K562 (cell line): ENCODE data around the gene ANKRD45. TPM values are rescaled to one million over a fixed set of nuclear protein-coding genes. Genes with fewer than 3 reads are reported as not detected.

Experiments used
- FOXK2 ChIP-seq, 2 experiments: fragments of 450-650 bp; IDR thresholded peaks in 1 of 2; conservative IDR thresholded peaks in 1 of 2; 2 replicates each; pipeline ENCODE4 v1.6.1; 2016; ENCODE audit warnings: low read depth in 2 of 2, mild to moderate bottlenecking in 1 of 2
- HMG20B ChIP-seq: fragments of 250-450 bp; sonication (Bioruptor Pico); IDR thresholded peaks from 2 replicates; pipeline ENCODE4 v1.5.0; 2021; ENCODE audit warnings: mild to moderate bottlenecking
- KLF6 ChIP-seq: fragments of 250-450 bp; sonication (Bioruptor Pico); IDR thresholded peaks from 2 replicates; pipeline ENCODE4 v1.4.0; 2020; ENCODE audit warnings: mild to moderate bottlenecking, moderate library complexity, borderline replicate concordance
- SIRT6 ChIP-seq: IDR thresholded peaks from one replicate; pipeline ENCODE4 v1.6.1; 2012; ENCODE audit warnings: low read depth, mild to moderate bottlenecking, control low read depth, inconsistent platforms, low read length, moderate library complexity
- SLC30A9 ChIP-seq: fragments of 250-450 bp; sonication (Bioruptor Pico); IDR thresholded peaks from 2 replicates; pipeline ENCODE4 v1.8.0; 2022; ENCODE audit warnings: mild to moderate bottlenecking, moderate library complexity
- SMAD4 ChIP-seq: fragments of 250-450 bp; sonication (Bioruptor Pico); conservative IDR thresholded peaks from 2 replicates; pipeline ENCODE4 v1.8.0; 2021; ENCODE audit warnings: inconsistent platforms, mild to moderate bottlenecking, moderate library complexity
- polyA plus RNA-seq, 8 experiments: library from polyadenylated mRNA; depleted of rRNA in 4 of 8; stranded (reverse) in 5 of 8; unstranded in 3 of 8; fragments of >200 nt; fragmentation: Nextera tagmentation in 2 of 8; fragmentation: Illumina TruSeq in 1 of 8; extraction: Ambion mirVana in 2 of 8; extraction: Trizol in 1 of 8; gene quantifications; 2 replicates each; pipeline versions ENCODE4 v1.2.1 to v1.2.3, GENCODE V29; 2011 to 2014; ENCODE audit warnings: inconsistent platforms in 1 of 8, missing spikeins in 1 of 8
- total RNA-seq, 7 experiments: library from RNA; depleted of rRNA in 6 of 7; stranded (reverse); fragments of >200 nt in 6 of 7; fragmentation: Illumina TruSeq in 2 of 7; extraction: Trizol in 2 of 7; gene quantifications; 2 replicates each; pipeline versions ENCODE4 v1.2.1 to v1.2.3, GENCODE V29; 2011 to 2021; ENCODE audit warnings: low replicate concordance in 1 of 7
- TF ChIP-seq, protein P1 (sequence below), 2 experiments: fragments of 450-650 bp; IDR thresholded peaks; 2 replicates each; pipeline ENCODE4 v1.6.1; 2016
- TF ChIP-seq, protein P2 (sequence below): fragments of 250-450 bp; sonication (Bioruptor Pico); IDR thresholded peaks from 2 replicates; pipeline ENCODE4 v1.4.0; 2020; ENCODE audit warnings: mild to moderate bottlenecking, moderate library complexity
- TF ChIP-seq, protein P3 (sequence below): fragments of 450-650 bp; formaldehyde crosslinking; IDR thresholded peaks from 2 replicates; pipeline ENCODE4 v1.4.0; 2020; ENCODE audit warnings: mild to moderate bottlenecking

The ANKRD45 gene
- total and polyA plus RNA-seq, 9 of the 15 experiments (the other 6 are each of a cell fraction or from before 2014, with no cell fraction given) = 0.10 to 0.30 (median 0.11) TPM; not detected in 2

DNA sequence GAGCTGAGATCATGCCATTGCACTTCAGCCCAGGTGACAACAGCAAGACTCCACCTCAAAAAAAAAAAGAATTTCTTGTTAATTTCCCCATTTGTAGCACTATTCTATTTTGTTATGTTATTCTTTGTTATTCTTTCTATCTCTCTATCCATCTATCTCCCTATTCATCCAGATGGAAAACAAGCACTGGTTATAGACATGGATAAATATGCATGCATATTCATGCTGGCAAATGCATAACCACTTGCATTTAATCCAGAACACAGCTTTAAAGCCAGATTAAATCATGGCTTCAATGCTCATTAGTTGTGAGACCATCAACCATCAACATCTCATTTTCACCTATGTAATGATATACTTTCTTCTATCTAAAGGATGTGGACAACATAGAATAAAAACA, 23.6 kb upstream of the ANKRD45 start (continued):
- TF ChIP-seq, protein P1, sequence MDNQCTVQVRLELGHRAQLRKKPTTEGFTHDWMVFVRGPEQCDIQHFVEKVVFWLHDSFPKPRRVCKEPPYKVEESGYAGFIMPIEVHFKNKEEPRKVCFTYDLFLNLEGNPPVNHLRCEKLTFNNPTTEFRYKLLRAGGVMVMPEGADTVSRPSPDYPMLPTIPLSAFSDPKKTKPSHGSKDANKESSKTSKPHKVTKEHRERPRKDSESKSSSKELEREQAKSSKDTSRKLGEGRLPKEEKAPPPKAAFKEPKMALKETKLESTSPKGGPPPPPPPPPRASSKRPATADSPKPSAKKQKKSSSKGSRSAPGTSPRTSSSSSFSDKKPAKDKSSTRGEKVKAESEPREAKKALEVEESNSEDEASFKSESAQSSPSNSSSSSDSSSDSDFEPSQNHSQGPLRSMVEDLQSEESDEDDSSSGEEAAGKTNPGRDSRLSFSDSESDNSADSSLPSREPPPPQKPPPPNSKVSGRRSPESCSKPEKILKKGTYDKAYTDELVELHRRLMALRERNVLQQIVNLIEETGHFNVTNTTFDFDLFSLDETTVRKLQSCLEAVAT (IDR thresholded peaks at IDR 0.05) = no peak
- TF ChIP-seq FOXK2 (conservative IDR thresholded peaks at IDR 0.05 in 1 of 2, IDR thresholded peaks at IDR 0.05 in 1 of 2; ENCODE audit: low read depth in 2 of 2) (no peak), HMG20B (CRISPR knock-in tag) (no peak), SMAD4 (no peak), SIRT6 (no peak), SLC30A9 (CRISPR knock-in tag) (no peak), KLF6 (CRISPR knock-in tag) (no peak)
- TF ChIP-seq, protein P2, sequence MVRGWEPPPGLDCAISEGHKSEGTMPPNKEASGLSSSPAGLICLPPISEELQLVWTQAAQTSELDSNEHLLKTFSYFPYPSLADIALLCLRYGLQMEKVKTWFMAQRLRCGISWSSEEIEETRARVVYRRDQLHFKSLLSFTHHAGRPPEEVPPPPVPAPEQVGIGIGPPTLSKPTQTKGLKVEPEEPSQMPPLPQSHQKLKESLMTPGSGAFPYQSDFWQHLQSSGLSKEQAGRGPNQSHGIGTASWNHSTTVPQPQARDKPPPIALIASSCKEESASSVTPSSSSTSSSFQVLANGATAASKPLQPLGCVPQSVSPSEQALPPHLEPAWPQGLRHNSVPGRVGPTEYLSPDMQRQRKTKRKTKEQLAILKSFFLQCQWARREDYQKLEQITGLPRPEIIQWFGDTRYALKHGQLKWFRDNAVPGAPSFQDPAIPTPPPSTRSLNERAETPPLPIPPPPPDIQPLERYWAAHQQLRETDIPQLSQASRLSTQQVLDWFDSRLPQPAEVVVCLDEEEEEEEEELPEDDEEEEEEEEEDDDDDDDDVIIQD (CRISPR knock-in tag) = no peak
- TF ChIP-seq, protein P3, sequence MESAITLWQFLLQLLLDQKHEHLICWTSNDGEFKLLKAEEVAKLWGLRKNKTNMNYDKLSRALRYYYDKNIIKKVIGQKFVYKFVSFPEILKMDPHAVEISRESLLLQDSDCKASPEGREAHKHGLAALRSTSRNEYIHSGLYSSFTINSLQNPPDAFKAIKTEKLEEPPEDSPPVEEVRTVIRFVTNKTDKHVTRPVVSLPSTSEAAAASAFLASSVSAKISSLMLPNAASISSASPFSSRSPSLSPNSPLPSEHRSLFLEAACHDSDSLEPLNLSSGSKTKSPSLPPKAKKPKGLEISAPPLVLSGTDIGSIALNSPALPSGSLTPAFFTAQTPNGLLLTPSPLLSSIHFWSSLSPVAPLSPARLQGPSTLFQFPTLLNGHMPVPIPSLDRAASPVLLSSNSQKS (CRISPR knock-in tag) = no peak
